Neutrophil (primary cell): Measurements from ENCODE around the gene TIMM10B.

Experiments used
- H3K27ac ChIP-seq: fragments of 200-600 bp; sonication (generic); 2 replicates; pipeline ENCODE4 v1.5.1; 2016; ENCODE audit warnings: mild to moderate bottlenecking, moderate library complexity
- H3K27me3 ChIP-seq: fragments of 200-600 bp; sonication (generic); 2 replicates; pipeline ENCODE4 v1.6.0; 2016; ENCODE audit warnings: mild to moderate bottlenecking
- H3K36me3 ChIP-seq: fragments of 200-600 bp; sonication (generic); 2 replicates; pipeline ENCODE4 v1.5.1; 2017
- H3K4me1 ChIP-seq, 2 experiments: fragments of 200-600 bp in 1 of 2; sonication (generic) in 1 of 2; 1 replicate in 1 of 2; 2 replicates in 1 of 2; pipeline versions ENCODE4 v1.5.1 to v1.6.1; 2013 to 2016; ENCODE audit warnings: low read depth in 1 of 2, low read length in 1 of 2, mild to moderate bottlenecking in 1 of 2, moderate library complexity in 1 of 2; ENCODE audit not compliant: control insufficient read depth in 1 of 2, insufficient read depth in 1 of 2
- H3K4me3 ChIP-seq, 2 experiments: fragments of 200-600 bp in 1 of 2; sonication (generic) in 1 of 2; 1 replicate in 1 of 2; 2 replicates in 1 of 2; pipeline ENCODE4 v1.5.1; 2013 to 2016; ENCODE audit warnings: low read depth in 1 of 2, low read length in 1 of 2, mild to moderate bottlenecking in 1 of 2, moderate library complexity in 1 of 2
- H3K9me3 ChIP-seq: fragments of 200-600 bp; sonication (generic); 2 replicates; pipeline ENCODE4 v1.5.1; 2016
- CTCF ChIP-seq: fragments of 200-600 bp; sonication (generic); IDR thresholded peaks from 2 replicates; pipeline ENCODE4 v1.5.1; 2016; ENCODE audit warnings: antibody characterized with exemption

The TIMM10B gene

GRCh38 chr11:6480299-6480914 is 894 bp upstream of the TIMM10B start:
- no peaks in the 10 kb centered on the region for H3K27me3 ChIP-seq
- H3K27ac ChIP-seq, result peak overlapping the region; percentile 92
- peak overlapping the region; percentile 79 to 87 for H3K4me3 ChIP-seq
- peaks cover 18 to 23% of the 10 kb centered on the region in 2 experiments for H3K4me1 ChIP-seq
- no peaks in the 10 kb centered on the region for H3K9me3 ChIP-seq
- no peak for TF ChIP-seq CTCF
- H3K36me3 ChIP-seq, result peaks cover 22% of the 10 kb centered on the region

- H3K27me3 ChIP-seq, result no peaks in the 10 kb centered on the region
- no peak for TF ChIP-seq CTCF
- peak overlapping the region; percentile 79 to 87 for H3K4me3 ChIP-seq
- no peaks in the 10 kb centered on the region for H3K9me3 ChIP-seq
- H3K27ac ChIP-seq, result peak overlapping the region; percentile 92
- peaks cover 18% of the 10 kb centered on the region for H3K36me3 ChIP-seq
- peaks cover 18 to 23% of the 10 kb centered on the region in 2 experiments for H3K4me1 ChIP-seq
Measured at GRCh38 chr11:6481924-6482275, 599 bp downstream of the TIMM10B start.

- Histone ChIP-seq H3K36me3 (peaks cover 12% of the 10 kb centered on the region), H3K9me3 (no peaks in the 10 kb centered on the region), H3K4me3 (peak overlapping the region in 1 of 2 experiments; percentile 87), H3K27ac (peak overlapping the region; percentile 92), H3K27me3 (no peaks in the 10 kb centered on the region), H3K4me1 (peaks cover 18 to 23% of the 10 kb centered on the region in 2 experiments)
- no peak for TF ChIP-seq CTCF
Measured at GRCh38 chr11:6482441-6482840, 1.1 kb downstream of the TIMM10B start.

- Histone ChIP-seq H3K27ac (no peak overlapping the region), H3K4me1 (peaks cover 18 to 23% of the 10 kb centered on the region in 2 experiments), H3K36me3 (peaks cover 8% of the 10 kb centered on the region), H3K27me3 (no peaks in the 10 kb centered on the region), H3K9me3 (no peaks in the 10 kb centered on the region), H3K4me3 (no peak overlapping the region)
- no peak for TF ChIP-seq CTCF
Measured at GRCh38 chr11:6483015-6483414, 1.7 kb downstream of the TIMM10B start.

GRCh38 chr11:6485661-6486060 is 4.4 kb downstream of the TIMM10B start:
- Histone ChIP-seq H3K4me1 (peaks cover 15 to 18% of the 10 kb centered on the region in 2 experiments), H3K9me3 (no peaks in the 10 kb centered on the region), H3K36me3 (no peaks in the 10 kb centered on the region), H3K27ac (no peak overlapping the region), H3K4me3 (no peak overlapping the region), H3K27me3 (no peaks in the 10 kb centered on the region)
- no peak for TF ChIP-seq CTCF
